ENCODE results near the gene TPK1.

DNA sequence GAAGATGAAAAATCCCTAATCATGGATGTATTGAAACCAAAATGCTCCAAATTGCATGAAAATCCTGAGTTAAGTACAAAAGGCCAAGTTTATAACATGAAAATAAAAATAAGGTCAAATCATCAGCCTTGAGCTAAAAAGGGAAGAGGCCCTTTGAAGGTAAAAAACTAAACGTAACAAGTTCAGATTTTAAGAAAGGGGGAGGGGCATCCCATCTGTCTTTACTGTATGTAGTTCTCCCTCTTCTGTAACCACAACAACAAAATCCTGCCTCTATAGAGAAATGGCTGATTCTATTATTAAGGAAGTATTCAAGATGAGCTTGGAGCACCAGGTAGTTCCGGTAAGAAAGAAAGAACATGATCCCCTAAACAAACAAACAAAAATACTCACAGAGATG lies 64.7 kb downstream of the TPK1 start:
- TF ChIP-seq EZH2 (IDR thresholded peaks at IDR 0.05) (no peak), EZH2phosphoT487 (IDR thresholded peaks at IDR 0.05) (no peak)
- TF ChIP-seq, protein P1, sequence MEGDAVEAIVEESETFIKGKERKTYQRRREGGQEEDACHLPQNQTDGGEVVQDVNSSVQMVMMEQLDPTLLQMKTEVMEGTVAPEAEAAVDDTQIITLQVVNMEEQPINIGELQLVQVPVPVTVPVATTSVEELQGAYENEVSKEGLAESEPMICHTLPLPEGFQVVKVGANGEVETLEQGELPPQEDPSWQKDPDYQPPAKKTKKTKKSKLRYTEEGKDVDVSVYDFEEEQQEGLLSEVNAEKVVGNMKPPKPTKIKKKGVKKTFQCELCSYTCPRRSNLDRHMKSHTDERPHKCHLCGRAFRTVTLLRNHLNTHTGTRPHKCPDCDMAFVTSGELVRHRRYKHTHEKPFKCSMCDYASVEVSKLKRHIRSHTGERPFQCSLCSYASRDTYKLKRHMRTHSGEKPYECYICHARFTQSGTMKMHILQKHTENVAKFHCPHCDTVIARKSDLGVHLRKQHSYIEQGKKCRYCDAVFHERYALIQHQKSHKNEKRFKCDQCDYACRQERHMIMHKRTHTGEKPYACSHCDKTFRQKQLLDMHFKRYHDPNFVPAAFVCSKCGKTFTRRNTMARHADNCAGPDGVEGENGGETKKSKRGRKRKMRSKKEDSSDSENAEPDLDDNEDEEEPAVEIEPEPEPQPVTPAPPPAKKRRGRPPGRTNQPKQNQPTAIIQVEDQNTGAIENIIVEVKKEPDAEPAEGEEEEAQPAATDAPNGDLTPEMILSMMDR (IDR thresholded peaks at IDR 0.05): no peak

All from neural progenitor cell (in vitro differentiated cells).